GM19328 (cell line): ENCODE data around the gene PLEKHA4.
"Not testable (repeated sequence)": the region's sequence is repeated elsewhere in the genome, so short reads cannot be mapped to it uniquely, and the experiment has no call there.

ENCODE experiments used
- ATAC-seq: cut with Tn5 transposase; IDR thresholded peaks from one replicate; pipeline ENCODE4 v1.9.1; 2021; ENCODE audit warnings: mild to moderate bottlenecking, moderate library complexity; ENCODE audit not compliant: unreplicated experiment

Gene PLEKHA4

DNA sequence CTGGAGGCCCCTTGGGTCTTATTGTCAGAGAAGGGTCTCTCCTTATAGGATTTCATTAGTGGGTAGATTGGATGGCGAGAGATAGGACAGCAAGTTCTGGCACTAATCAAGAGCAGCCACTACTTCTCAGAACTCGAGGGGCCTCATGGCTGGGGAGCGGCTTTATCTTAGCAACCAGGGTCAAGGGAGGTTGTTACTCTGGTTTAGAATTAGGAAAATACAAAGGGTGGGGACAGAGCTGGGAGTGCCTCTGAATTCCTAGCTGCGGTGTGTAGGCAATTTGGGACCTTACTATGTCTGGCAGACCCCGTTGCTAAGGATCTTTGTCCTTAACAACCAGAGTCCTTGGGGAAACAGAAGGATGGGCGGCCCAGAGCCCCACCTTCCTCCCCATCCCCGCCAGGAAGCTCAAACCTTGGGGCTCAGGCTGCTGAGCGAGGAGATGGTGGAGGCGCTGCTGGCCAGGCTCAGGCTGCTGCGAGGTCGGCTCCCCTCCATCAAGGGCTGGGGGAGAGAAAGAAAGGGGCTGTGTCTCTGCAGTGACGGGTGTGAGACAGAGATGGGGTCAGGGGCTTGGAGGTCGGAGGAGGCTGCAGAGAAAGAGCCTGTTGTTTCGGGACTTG lies 1.2 kb downstream of the PLEKHA4 start:
- no peak for ATAC-seq

DNA sequence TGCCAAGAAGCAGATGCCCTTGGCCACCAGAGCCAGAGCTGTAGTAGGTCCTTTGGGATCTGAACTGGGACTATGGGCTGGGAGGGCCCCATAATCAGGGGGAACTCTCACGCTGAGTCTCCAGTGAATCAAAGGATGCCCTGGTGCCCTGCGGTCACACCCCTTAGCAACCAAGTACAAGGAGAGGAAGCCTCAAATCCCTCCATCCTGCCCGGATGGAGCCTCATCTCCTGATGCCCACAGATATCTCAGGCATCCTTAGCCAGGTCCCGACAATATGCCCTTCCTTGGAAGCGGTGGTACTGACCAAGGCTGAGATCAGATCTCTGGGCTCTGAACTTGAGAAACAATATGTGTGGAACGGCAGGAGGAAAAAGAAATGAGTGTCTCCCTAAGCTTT lies 1.7 kb downstream of the PLEKHA4 start:
- no peak for ATAC-seq

DNA sequence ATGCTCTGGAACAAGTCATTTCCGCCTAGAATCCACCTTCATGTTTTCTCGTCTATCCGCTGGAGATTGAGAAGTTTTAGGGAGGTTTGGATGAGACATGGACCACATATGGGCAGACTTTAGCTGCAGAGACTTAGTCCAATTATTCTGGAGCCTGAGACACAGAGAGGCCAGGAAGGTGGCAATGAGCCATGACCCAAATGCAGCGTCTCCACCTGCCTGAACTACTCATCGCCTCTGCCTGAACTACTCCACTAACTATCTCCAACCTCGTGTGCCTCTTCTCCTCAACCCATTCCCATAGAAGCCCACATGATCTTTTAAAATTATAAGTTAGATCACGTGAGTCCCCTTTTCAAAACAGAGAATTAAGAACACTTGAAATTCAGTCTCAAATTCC lies 5.6 kb downstream of the PLEKHA4 start:
- ATAC-seq: no peak

DNA sequence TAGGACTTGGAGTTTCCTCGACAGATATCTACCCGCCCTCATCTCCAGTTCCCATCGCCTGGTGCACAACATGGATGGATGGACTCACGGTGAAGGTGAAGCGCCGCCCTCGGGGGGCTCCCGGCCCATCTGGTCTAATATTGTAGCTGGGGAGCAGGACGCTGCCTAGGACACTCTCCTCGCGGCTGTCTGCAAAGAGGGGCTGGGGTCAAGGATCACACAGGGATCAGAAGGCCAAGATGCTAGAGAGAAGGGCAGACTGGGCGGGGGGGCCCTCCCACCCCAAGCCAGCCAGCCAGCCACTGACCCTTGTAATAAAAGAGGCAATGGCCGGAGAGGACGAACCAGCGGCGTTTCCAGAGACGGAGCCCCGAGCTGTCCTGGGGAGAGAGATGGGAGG lies 7.1 kb downstream of the PLEKHA4 start:
- no peak for ATAC-seq

DNA sequence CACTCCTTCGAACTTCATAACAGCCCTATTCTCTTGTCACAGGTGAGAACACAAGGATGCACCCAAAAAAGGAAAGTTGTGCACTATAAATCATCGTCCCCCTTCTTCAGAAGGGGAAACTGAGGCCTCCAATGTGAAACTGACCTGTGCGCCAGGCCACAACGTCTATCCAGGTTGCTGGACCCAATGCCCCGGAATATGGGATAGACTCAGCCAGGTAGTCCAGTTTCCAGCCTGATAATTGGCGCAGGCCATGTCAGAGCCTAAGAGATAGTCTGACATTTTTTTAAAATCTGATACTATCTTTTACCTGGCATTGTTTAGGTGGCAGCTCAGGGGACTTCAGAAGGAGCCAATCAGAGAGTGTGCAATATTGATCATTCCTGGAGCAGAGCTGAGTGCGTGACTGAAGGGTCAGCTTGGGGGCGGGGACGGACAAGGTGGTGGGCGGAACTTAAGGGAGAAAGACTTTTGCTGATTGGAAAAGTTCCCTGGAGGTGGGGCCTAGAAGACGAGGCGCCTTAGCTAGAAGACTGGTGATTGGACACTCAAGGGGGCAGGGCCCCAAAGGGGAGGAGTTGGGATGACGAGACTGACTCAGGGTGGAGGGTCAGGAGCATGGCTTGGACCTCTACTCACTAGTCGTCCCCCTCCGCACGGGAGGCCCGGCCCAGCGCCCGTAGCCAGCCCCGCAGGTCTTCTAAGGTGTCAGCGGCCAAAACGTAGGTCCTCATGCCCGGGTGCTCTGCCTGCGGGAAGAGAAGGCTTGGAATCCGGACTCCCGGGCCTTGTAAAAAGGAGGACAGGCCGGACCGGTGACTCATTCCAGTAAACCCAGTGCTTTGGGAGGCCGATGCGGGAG lies 8.5 kb downstream of the PLEKHA4 start:
- ATAC-seq: no peak

DNA sequence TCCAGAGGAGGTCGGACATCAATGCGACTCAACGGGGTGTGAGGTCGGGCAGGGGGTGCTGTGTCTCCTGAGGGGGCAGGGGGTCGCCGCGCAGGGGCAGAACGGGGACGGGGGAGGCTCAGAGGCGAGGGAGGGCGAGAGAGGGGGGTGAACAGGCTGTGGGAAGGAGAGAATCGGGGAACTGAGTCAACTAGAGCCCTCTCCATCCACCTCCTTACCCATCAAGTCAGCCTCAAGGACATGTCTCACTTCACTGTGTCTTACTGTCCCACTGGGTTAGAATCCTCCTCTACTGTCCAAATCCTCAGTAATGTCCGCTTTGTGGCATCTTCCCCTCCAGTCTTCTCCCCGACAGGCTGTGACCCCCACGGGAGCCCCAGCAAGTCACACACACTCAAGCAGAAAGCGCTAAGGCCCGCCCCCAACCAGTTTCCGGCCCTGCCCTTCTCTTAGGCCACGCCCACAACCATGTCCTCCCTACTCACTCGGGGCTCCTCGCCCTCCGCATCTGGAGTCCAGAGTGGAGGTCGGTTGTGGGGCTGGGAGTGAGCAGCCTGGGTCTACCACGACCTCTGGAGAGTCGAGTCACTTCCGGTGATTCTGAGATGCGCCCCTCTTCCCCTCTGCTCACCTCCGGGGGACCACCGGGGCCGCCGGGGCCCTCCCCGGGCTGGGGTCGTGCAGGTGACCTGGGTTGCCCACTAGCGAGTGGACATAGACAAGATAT lies 9.3 kb downstream of the PLEKHA4 start:
- no peak for ATAC-seq

DNA sequence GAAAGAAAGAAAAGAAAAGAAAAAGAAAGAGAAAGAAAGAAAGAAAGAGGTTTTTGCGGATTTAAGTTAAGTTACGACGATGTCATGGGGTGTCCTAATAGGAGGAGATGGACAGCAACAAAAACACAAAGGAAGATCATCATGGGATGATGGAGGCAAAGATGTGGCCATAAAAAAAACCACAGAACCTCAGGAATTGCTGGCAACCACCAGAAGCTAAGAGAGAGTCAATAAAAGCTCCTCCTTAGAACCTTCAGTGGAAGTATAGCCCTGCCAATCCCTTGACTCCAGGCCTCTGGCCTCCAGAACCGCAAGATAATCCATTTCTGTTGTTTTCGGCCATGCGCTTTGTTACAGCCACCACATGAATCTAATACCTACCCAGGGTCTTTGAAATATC lies 11.5 kb downstream of the PLEKHA4 start:
- ATAC-seq: no peak

DNA sequence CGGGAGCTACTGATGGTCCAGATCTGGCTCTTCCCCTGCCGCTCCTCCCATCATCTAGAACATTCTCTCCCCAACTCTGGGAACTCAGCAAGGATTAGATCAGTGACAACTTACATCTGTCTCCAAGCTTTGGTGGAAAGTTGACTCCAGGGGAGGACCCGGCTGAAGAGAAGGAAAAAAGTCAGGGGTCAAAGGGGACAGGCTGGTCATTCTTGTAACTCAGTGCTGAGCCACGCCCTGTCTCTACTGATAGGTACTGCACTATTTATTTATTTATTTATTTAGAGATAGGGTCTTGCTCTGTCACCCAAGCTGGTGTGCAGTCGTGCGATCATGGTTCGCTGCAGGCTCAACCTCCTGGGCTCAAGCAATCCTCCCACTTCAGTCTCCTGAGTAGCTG lies 14.3 kb downstream of the PLEKHA4 start:
- no peak for ATAC-seq

DNA sequence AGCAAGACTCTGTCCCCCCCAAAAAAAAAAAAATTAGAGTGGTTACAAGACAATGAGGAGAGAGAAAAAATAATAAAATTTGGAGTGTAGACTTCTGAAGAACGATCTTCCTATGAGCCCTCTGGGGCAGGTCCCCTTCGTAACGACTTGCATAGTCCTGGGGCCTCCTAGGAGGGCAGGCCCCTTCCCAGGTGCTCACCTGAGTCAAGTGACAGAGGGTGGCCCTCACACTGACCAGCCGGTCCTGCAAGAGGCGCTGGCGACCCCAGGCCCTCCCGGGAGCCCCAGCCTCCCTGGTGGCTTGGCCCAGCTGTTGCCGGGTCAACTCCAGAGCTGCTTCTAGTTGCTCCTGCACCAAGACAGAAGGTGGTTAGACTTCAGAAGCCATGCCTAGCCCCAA lies 14.9 kb downstream of the PLEKHA4 start:
- no peak for ATAC-seq

DNA sequence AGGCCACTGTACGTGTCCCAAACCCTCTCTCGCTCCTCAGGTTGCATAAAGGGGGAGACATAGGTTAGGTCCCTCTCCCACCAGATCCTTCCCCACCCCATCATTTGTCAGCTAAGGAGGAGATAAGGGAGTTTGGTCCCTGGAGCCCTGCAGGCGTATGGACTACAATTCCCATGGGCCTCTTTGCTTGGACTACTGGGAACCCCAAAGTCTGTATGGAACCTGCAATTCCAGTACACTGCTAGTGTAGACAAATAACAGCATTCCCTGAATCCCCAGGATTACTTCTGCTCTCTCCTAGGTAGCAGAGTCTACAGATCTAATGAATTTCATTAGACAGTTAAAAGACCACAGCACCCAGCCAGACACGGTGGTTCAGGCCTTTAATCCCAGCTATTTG lies 16.1 kb downstream of the PLEKHA4 start:
- ATAC-seq: no peak

DNA sequence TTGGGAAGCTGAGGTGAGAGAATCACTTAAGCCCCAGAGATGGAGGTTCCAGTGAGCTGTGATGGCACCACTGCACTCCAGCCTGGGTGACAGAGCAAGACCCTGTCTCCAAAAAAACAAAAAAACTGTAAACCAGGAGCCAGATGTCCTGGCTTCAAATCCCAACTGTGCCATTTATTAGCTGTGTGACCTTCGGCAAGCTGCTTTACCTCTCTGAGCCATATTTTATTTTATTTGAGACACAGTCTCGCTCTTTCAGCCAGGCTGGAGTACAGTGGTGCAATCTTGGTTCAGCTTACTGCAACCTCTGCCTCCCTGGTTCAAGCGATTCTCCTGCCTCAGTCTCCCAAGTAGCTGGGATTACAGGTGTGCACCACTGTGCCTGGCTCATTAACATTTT lies 21.8 kb downstream of the PLEKHA4 start:
- not testable (repeated sequence) for ATAC-seq

DNA sequence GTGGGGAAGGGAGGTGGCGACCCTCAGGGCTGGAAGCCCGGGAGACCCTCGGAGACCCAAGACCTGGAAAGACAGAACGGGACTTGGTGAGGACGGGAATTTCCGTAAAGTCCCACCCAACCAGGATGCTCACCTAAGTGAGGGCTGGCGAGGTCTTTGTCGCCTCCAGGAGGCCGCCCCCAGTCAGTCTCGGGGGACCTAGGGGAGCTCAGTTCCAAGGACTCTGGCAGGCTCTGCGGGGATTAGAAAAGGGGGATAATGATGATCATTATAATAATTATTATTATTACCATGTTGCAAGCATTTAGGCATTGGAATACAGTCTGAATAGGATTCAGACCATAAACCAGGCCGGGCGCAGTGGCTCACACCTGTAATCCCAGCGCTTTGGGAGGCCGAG lies 23.0 kb downstream of the PLEKHA4 start:
- no peak for ATAC-seq

DNA sequence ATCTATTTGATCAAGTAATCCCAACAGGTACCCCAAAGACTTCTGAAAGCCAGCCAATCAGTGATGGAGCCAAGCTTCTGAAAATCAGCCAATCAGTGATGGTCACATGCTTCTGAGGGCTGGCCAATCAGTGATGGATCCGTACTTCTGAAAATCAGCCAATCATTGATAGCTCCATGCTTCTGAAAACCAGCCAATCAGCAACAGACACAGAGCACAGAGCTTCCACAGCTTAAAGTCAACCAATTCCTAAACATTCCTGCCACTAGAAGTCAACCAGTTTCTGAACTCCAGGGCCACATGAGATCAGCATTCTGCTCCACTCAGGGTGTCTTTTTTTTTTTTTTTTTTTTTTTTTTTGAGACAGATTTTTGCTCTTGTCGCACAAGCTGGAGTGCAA lies 23.9 kb downstream of the PLEKHA4 start:
- ATAC-seq: no peak

DNA sequence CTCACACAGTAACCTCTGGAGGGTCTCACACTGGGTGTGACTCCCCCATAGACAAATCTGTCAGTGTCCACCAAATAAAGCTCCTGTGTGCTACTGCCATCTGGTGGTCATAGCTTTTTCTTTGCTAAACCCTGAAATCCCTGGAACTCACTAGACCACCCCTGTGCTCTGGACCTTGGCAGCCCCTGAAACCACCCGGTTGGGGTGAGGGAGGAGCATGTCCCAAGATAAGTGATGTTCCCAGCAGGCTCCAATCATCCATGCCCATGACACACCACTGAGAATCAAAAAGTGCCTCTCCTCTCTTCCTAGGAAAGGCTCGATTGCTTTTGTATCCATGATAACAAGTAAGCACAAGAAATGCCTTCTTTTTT lies 25.6 kb downstream of the PLEKHA4 start:
- ATAC-seq: no peak

DNA sequence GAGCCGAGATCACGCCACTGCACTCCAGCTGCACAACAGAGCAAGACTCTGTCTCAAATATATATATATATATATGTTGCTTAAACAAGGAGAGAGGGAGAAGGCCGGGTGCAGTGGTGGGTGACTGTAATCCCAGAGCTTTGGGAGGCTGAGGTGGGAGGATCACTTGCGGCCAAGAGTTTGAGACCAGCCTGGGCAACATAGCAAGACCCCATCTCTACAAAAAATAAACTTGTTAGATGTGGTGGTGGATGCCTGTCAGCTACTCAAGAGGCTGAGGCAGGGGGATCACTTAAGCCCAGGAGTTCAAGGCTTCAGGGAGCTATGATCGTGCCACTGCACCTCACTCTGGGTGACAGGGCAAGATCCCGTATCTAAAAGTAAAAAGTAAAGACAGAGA lies 26.8 kb downstream of the PLEKHA4 start:
- ATAC-seq: no peak

DNA sequence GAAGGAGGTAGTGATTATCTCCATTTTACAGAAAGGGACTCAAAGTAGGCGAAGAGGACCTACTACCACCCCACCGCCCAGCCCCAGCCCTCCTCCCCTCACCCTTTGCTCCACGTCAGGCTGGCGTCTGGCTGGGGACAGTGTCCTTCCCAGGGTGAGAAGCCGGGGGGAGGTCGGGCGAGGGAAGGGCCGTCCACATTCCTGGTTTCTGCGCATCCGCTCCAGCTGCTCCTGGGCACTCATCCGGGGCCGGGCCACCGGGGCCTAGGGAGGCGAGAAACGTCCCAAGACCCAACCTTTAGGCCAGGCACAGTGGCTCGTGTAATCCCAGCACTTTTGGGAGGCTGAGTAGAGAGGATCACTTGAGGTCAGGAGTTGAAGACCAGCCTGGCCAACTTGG lies 27.4 kb downstream of the PLEKHA4 start:
- ATAC-seq: no peak

DNA sequence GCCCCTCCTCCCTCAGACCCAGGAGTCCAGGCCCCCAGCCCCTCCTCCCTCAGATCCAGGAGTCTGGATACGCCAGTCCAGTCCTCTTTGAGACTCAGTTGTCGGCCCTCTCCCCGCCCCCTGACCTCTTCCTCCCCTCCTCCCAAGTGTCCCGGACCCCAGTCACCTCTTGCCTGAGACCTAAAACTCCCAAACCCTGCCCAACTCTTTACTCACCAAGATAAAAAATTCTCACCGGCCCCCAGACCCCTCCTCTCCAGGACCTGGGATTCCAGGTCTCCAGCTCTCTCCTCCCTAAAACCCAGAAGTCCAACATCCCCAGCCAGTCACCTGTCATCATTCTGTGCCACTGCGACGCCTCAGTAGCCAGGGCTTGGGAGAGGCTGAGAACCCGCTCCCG lies 30.7 kb downstream of the PLEKHA4 start:
- ATAC-seq: no peak

DNA sequence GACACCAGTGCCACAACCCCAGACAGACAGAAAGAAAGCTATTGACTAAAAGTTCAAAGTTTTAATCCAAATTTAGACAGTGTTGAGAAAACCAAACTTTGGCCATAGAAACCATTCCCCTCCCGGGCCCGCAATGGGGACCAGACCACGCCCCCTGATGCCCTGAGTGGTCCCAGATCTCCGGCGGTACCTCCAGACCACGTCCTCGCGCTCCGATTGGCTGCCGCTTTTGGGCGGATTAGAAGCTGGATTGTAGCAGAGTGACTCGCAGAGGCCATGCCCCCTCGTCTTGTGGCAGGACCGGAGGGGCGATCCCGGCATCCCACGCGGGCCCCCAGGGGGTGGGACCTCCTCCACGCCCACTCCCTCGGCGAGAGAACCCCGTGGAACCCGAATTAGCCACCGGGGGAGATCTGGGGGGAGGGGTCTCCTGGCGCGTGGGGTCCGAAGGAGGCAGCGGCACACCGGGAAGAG lies 31.3 kb downstream of the PLEKHA4 start:
- ATAC-seq: no peak

DNA sequence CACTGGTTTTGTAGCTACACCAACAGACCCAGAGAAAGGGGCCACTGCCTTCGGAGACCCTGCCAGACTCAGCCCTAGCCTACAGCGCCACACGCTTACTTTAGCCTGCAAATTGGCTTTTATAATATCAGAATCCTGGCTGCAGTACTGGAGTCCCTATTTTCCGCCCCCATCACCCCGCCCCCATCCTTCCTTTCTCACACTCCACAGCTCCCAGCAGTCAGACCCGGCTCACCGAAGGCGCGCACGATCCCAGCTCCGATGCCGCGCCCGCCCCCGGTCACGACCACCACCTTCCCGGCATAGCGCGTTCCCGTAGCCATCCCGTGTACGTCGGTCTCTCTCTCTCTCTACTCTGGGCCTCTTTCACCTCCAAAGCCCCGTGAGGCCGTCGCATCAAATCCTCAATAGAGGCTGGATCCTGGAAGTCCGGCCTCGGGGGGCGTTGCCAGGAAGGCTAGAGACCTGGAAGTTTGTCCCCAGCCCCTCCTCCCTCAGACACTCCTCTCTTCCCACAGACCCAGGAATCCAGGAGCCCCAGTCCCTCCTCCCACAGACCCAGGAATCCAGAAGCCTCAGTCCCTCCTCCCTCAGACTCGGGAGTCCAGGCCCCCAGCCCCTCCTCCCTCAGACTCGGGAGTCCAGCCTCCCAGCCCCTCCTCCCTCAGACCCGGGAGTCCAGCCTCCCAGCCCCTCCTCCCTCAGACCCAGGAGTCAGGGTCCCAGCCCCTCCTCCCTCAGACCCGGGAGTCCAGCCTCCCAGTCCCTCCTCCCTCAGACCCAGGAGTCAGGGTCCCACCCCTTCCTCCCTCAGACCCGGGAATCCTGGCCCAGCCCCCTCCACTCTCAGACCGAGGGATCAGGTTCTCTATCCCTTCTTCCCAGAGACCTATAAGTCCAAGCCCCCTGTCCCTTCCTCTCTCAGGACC lies 32.1 kb downstream of the PLEKHA4 start, which contains the start of gene HSD17B14:
HSD17B14 (minus strand) TSS at position 403 of the 929 bp plus-strand sequence; CDS start at position 323, 80 bp downstream.
- ATAC-seq: no peak

DNA sequence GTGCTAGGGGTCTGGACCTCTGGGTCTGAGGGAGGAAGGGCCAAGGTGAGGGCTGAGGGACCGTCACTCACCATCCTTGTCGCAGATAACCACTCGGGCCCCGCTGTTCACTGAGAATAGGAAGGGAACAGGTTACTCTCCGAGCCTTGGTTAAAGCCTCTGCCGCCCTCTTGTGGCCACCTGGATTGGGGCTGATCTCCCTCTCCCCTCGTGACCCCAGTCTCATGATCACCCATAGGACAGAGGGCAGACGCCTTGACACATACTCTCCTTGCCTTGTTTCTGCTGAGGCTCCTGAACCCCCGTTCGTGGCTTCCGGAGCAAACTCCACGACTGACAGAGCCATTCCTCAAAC lies 32.7 kb downstream of the PLEKHA4 start:
- no peak for ATAC-seq

DNA sequence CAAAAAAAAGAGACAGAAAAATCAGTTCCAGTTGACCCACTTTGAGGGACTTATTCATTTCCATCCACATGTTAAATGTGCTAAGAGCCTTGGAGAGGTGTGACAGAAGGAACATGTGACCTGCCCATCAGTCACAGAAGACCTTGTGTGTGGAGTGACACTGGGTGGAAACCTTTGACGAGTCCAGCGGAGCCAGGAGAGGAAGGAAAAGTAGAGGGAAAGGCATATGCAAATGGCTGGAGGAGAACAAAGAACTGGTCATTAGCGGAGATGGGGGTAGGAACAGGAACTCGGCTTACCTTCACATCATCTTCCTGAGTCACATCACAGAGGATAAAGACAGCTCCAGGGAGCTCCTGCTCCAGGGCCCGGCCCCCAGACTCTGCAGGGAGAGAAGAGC lies 34.4 kb downstream of the PLEKHA4 start:
- no peak for ATAC-seq
